NCI-H128 (cell line): Measurements from ENCODE around the gene RAMP1.
"Not testable (repeated sequence)": the region's sequence is repeated elsewhere in the genome, so short reads cannot be mapped to it uniquely, and the experiment has no call there.

Experiments
- DNase-seq: peaks from one replicate; lab custom pipeline; 2025; ENCODE audit not compliant: unreplicated experiment; lab: John Stamatoyannopoulos, UW

RAMP1 gene

GRCh38 chr2:237863102-237863511 is 3.7 kb downstream of the RAMP1 start:
- no peak for DNase-seq

- no peak for DNase-seq
These were observed 4.4 kb downstream of the RAMP1 start for GRCh38 chr2:237863689-237864443.

GRCh38 chr2:237864444-237864931 is 5.1 kb downstream of the RAMP1 start:
- DNase-seq = no peak

GRCh38 chr2:237864940-237865622 is 5.7 kb downstream of the RAMP1 start:
- DNase-seq = no peak

- DNase-seq = no peak
These were observed 6.2 kb downstream of the RAMP1 start for GRCh38 chr2:237865623-237866041.

- no peak for DNase-seq
These were observed 6.7 kb downstream of the RAMP1 start for GRCh38 chr2:237866101-237866621.

- DNase-seq = no peak
These were observed 8.0 kb downstream of the RAMP1 start for GRCh38 chr2:237867465-237867864.

GRCh38 chr2:237868074-237868473 is 8.7 kb downstream of the RAMP1 start:
- not testable (repeated sequence) for DNase-seq

GRCh38 chr2:237868631-237869342 is 9.4 kb downstream of the RAMP1 start:
- DNase-seq = no peak

GRCh38 chr2:237869343-237870102 is 10.1 kb downstream of the RAMP1 start:
- DNase-seq = no peak

GRCh38 chr2:237870126-237870525 is 10.7 kb downstream of the RAMP1 start:
- DNase-seq = no peak

- no peak for DNase-seq
These were observed 11.6 kb downstream of the RAMP1 start for GRCh38 chr2:237870754-237871651.

GRCh38 chr2:237872178-237872887 is 12.9 kb downstream of the RAMP1 start:
- no peak for DNase-seq

- DNase-seq = no peak
These were observed 14.0 kb downstream of the RAMP1 start for GRCh38 chr2:237873421-237873831.

- no peak for DNase-seq
These were observed 14.6 kb downstream of the RAMP1 start for GRCh38 chr2:237873897-237874551.

GRCh38 chr2:237874585-237875161 is 15.2 kb downstream of the RAMP1 start:
- DNase-seq = no peak

- no peak for DNase-seq
These were observed 16.0 kb downstream of the RAMP1 start for GRCh38 chr2:237875256-237876060.
